Nephron progenitor cell (in vitro differentiated cells): ENCODE measurements around the gene MYOM1.
A peak's percentile ranks its signal among the peaks of the same experiment; 100 is the strongest.
"Not testable (repeated sequence)": the region's sequence is repeated elsewhere in the genome, so short reads cannot be mapped to it uniquely, and the experiment has no call there.

Experiments
- DNase-seq: peaks from one replicate; pipeline ENCODE4 v3.0.0; 2021
- H3K27ac Mint-ChIP-seq: 2 replicates; pipeline ENCODE4 v1.8.0; 2021; ENCODE audit warnings: mild to moderate bottlenecking, moderate library complexity, mixed read lengths
- H3K27me3 Mint-ChIP-seq: 2 replicates; pipeline ENCODE4 v1.8.0; 2021; ENCODE audit warnings: mild to moderate bottlenecking, low read depth, mixed read lengths; ENCODE audit not compliant: poor library complexity
- H3K36me3 Mint-ChIP-seq: 2 replicates; pipeline ENCODE4 v1.8.0; 2021; ENCODE audit warnings: low read depth, mixed read lengths
- H3K4me1 Mint-ChIP-seq: 2 replicates; pipeline ENCODE4 v1.8.0; 2021; ENCODE audit warnings: mixed read lengths
- H3K4me3 Mint-ChIP-seq: 2 replicates; pipeline ENCODE4 v1.8.0; 2021; ENCODE audit warnings: mild to moderate bottlenecking, moderate library complexity, mixed read lengths
- H3K9me3 Mint-ChIP-seq: 2 replicates; pipeline ENCODE4 v1.8.0; 2021; ENCODE audit warnings: mild to moderate bottlenecking, moderate library complexity, mixed read lengths
- CTCF ChIP-seq: fragments of 200-600 bp; sonication (generic); IDR thresholded peaks from 2 replicates; pipeline ENCODE4 v1.5.0; 2021; ENCODE audit warnings: antibody characterized with exemption

The MYOM1 gene

DNA sequence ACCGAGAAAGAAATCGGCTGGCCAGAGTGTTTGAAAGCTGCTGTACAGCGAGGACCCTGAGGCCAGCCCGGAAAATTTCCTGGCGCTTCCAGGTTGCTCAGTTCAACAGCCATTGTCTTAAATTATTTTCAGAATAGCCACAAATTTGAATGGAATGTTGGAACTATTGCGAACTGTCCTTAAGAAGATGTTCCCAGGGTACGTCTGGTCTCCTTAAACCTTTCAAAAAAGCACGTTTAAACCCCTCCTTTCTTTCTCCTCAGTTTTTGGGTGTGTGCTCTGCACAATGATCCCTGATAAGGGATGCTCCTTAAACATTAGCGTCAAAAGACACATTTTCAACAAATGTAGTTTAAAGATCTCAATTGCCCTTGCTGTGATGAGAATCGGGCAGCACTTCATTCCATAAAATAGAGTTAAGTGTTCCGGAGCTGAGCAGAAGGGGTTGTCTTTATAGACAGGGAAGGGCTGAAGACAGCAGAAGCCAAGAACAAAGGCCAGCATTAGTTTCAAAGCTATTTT, 192.3 kb downstream of the MYOM1 start:
- H3K27me3 Mint-ChIP-seq, result no peaks in the 10 kb centered on the region
- DNase-seq, result no peak
- H3K9me3 Mint-ChIP-seq, result no peaks in the 10 kb centered on the region
- peak overlapping the region; percentile 65 for H3K27ac Mint-ChIP-seq
- TF ChIP-seq CTCF, result no peak
- H3K4me1 Mint-ChIP-seq, result peaks cover 49% of the 10 kb centered on the region
- H3K36me3 Mint-ChIP-seq, result no peaks in the 10 kb centered on the region
- H3K4me3 Mint-ChIP-seq, result peak overlapping the region; percentile 25

DNA sequence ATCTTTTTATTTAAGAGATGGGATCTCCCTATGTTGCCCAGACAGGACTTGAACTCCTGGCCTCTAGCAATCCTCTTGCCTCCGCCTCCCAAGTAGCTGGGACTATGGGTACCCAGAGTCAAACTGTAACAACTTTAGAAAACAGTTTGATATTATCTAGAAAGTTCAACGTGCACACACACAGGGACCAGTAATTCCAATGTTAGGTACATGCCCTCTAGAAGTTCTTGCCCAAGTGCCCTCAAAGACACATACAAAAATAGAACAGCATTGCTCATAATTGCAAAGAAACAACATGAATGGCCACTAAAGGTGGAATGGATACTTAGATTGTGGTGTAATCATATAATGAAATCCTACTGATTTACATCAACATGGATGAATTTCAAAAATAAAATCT, 194.2 kb downstream of the MYOM1 start:
- Mint-ChIP-seq H3K4me3 (no peak overlapping the region), H3K4me1 (peaks cover 43% of the 10 kb centered on the region), H3K27me3 (no peaks in the 10 kb centered on the region), H3K27ac (no peak overlapping the region), H3K9me3 (no peaks in the 10 kb centered on the region), H3K36me3 (no peaks in the 10 kb centered on the region)
- DNase-seq, result no peak
- TF ChIP-seq CTCF, result no peak

- H3K27me3 Mint-ChIP-seq, H3K4me3 Mint-ChIP-seq, H3K27ac Mint-ChIP-seq, H3K9me3 Mint-ChIP-seq, DNase-seq, H3K36me3 Mint-ChIP-seq: not testable (repeated sequence)
- peaks cover 37% of the 10 kb centered on the region for H3K4me1 Mint-ChIP-seq
Observed at GRCh38 chr18:3023603-3024002, 196.2 kb downstream of the MYOM1 start.
